CD4-positive, alpha-beta T cell treated with Interleukin-4 for 4 hours (primary cell): Measurements from ENCODE around the gene MYBBP1A.

Experiments
- DNase-seq: peaks from one replicate; pipeline ENCODE4 v3.0.0-alpha.2; 2020

MYBBP1A gene

DNA sequence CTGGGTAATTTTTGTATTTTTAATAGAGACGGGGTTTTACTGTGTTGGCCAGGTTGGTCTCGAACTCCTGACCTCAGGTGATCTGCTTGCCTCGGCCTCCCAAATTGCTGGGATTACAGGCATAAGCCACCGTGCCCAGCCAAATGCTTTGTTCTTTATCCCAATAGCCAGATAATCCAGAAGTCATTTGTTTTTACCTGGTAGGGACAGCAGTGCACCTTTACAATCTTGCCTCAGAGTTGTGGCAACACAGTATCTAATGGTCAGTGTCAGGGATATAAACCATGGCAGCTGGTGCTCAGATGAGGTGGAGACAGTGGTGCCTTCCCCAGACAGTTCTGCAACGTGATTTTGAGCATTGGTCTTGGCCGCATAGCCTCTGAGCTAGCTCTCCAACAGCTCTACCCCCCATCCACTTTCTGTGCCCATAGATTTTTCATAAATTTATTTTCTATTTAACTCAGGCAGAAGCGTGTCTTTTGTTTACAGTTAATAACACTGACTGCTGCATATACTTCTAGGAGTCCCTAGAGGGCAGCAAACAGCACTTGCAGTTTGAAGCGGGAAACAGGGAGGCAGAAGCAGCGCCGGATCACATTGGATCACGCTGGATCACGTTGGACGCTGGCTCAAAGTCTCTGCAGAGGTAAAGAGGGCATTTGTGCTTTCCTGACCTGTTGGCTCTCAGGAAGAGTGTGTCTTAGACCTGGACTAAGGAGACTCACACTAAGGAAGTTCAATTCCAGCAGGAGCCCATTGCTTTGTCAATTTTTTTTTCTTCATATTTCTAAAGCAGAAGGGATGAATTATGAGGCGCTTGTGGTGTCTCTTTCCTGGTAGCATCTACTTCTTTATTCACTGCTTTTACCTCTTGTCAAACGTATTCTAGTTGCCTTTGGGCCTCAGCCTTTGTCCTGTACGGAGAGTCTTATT is 10.3 kb upstream of the MYBBP1A start:
- peak; percentile 68 for DNase-seq

DNA sequence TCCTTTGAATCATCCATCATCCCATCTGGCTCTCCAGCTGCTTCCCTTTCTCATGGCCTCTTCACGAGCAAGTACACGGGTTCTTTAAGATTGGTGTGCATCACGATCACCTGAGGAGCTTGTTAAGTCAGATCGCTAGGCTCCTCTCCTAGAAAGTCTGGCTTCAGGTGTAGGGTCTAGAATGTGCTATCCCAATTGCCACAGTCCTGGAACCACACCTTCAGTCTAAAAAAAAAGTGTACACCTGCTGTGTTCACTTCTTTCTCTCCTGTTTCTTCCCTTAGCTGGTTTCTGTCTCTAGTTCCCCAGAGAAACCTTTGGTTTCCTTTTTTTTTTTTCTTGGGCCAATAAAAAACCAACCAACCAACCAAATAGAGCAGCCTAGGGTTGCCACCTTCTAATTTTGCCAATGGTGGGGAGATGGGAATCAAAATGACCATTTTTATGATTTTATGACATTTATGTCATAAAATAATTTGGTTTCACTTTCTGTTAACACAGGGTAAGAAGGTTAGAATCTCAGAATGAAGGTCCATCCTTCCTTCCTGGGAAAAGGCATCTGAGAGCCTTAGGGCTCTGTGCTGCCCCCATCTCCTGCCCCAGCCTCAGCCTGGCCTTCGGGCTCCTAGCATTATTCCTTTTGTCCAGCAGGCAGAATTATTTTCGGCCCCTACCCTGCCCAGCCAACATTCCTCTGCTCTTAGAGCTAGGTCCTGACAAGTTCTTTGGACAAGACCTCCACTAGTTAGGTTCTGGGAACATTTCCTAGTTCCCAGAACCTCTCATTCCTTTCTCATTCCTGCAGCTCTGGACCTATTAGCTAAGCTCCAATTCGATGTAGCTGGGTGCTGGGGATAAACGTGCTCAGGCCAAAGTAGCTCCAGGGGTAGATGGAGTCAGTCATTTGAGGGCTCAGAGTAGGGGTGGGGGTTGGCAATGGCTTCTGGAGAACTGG is 7.1 kb upstream of the MYBBP1A start:
- DNase-seq = no peak

DNA sequence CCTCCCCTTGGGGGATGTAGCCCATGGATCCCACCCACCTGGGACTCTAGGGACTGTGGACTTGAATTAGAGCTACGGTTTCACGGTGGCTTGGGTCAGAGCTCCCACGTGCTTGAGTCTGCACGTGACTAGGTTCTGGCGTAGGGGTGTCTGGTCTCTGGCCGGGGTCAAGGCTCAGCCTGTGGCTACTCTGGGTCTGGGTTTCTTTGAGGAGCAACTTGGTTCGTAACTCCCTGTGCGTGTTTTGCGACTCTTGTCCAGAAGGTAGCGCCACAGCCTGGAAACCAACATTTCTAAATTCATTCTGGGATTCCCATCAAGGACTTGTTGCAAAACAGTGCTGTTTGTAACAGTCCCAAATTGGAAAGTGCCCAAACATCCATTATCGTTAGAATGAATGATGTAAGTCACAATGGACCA is 5.7 kb upstream of the MYBBP1A start:
- no peak for DNase-seq

DNA sequence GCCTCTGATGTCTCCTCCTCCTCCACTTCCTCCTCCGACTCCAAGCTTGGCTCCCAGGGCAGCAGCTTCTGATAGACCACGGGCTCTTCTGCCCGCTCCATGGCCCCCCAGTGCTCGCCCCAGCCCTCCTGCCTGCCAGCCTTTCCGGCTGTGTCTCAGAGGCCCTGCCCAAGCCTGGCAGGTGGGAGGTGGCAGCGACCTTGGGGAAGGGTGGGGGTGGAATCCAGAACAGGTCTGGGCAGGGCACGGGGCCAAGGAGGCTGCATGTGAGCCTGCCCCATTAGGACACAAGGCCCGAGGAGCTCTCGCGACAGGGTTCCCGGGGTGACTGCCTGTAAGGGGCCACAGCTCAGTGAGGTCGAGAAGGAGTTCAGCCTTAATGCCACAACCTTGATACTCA is 5.2 kb upstream of the MYBBP1A start, which contains the start of gene GGT6:
Gene GGT6 (minus strand): TSS at position 157 of the 400 bp plus-strand sequence. CDS start 56 bp downstream, at position 101.
- DNase-seq = no peak

DNA sequence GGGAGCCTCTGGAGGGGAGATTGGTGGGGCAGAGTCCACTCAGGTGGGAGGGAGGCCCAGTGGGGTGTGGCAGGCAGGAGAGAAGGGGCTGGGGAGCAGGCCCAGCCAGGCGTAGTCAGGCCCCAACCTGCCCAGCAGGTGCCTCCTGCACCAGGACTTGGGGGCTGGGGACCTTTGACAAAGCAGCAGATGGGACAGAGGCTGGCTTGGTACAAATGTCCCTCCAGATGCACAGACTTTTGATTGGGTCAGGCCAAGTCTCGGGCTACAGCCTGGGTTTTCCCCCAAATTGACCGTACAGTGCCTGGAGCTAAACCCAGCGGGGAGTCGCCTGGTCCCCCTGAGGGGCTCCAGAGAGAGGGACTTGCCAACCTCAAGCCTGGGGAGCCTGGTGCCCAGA is 4.8 kb upstream of the MYBBP1A start:
- no peak for DNase-seq

DNA sequence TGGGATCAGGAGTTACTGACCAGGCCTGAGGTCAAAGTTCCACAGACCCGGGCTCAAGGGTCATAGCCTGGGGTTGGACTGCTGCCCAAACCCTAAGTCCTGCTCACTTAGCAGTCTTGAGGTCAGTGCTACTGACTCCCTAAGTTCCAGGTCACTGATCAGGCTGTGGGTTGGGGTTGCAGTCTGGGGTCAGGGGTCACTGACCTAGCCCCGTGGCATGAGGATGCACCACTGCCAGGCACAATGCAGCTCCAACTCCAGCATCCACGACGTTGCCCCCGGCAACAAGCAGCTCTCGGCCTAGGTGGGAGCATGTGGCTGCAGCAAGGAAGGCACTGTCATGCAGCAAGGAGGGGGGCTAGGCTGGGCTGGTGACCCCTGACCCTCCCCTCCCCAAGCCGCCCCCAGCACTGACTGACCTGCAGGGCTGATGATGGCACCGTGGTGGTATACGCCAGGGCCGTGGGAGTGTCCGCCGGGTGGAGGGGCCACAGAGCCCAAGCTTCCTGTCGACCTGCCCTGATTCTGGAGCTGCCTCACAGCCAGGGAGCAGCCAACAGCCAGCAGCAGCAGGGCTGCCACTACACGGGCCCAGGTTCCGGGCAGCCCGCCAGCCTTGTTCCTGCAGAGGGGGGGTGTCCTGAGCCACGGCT is 4.1 kb upstream of the MYBBP1A start:
- no peak for DNase-seq

DNA sequence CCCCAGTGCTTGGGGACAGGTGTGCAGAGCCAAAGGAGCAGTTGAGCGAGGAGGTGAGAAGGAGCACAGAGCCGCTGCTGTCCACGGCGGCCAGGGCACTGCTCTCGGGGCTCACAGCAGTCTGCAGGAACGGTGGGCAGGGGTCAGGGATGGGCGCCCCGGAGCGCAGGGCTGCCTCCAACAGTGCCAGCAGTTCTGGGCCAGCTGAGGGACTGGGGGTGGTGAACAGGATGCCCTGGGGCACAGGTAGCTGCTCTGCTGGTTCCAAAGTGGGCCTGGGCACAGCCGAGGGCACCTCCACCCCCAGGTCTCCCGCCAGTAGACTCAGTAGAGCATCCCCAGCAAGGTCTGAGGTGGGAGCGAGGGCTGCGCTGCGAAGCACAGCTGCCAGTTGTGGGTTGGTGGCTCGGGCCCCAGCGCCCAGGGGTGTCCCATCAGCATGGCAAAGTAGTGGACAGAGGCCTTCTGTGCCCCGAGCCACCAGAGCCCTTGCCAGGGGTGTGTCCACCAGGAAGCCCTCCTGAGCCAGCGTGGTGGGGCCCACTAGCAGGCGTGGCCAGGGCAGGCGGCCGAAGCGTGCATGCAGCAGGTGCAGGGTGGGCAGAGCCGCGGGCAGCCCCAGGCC is 3.3 kb upstream of the MYBBP1A start:
- no peak for DNase-seq

DNA sequence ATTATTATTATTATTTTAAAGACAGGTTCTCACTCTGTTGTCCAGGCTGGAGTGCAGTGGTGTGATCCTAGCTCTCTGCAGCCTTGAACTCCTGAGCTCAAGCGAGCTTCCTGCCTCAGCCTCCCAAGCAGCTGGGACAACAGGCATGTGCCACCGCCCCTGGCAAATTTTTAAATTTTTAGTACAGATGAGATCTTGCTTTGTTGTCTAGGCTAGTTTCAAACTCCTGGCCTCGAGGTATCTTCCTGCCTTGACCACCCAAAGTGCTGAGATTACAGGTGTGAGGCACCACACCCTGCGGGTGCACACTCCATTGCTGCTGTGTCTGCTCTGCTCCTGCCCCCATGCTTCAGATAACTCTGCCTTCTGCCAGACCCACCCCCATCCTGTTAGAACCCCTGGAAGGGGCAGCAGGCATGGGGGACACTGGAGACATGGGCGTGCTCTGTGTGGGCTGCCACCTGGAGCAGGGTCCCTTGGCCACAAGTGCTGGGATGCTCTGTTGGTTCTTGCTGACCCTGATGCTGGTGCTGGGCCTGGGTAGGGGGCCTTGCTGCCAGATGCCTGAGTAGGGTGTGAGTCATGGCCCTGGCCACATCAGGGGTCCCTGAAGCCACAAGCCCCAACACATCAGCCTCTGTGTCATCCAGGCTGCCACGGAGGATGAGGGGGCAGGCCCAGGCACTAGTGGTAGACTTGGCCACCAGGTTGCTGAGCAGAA is 2.6 kb upstream of the MYBBP1A start:
- DNase-seq = no peak

DNA sequence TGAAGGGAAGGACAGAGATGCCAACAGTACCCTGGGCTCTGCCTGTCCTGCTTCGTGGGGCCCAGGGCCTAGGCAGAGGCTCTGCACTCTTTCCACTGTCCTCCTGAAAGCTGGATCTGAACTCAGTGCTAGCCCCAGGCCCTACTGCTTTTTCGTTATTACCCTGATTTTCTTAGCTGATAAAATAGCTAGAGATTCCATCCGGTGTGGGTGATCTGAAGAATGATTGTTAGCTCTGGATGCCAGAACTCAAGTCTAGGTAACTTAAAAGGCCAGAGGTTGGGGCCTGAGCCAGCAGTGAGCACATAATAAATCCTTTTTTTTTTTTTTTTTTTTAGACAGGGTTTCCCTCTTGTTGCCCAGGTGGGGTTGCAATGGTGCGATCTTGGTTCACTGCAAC is 1.8 kb upstream of the MYBBP1A start:
- no peak for DNase-seq

DNA sequence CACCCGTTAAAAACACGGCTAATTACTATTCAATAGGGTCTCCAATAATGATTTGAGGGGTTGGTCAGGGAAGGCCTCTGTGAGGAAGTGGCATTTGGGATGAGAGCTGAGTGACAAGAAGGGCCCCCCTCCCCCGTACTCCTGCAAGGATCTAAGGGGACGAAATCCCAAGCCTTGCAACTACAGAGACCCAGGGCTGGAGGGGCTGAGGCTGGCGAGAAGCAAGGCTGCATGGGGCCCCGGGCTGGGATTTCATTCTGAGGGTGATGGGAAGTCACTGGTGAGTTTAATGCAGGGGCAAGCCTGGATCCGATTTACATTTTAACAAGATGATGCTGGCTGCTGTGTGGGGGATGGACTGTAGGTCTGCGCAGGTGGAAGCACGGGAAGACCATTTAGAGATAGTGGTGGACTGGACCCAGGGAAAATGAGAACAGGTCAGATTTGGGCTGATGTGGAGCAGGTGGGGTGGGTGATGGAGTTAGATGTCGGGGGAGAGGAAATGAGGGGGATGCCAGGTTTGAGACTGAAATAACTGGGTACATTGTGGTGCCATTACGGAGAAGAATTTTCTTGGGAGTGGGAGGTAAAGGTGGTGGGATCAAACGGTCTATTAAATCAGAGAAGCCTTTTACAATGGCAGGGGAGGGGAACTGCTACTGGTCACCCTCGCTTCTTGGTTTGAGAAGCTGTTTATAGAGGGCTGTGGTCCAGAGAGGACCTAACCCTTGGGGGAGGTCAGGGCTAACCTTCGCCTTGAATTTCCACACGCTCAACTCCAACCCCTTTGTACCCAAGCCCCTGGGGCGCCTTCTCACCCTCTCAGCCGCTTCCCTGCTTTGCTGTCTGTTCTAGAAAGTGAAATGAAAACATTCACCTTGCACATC is 932 bp upstream of the MYBBP1A start:
- DNase-seq = no peak

DNA sequence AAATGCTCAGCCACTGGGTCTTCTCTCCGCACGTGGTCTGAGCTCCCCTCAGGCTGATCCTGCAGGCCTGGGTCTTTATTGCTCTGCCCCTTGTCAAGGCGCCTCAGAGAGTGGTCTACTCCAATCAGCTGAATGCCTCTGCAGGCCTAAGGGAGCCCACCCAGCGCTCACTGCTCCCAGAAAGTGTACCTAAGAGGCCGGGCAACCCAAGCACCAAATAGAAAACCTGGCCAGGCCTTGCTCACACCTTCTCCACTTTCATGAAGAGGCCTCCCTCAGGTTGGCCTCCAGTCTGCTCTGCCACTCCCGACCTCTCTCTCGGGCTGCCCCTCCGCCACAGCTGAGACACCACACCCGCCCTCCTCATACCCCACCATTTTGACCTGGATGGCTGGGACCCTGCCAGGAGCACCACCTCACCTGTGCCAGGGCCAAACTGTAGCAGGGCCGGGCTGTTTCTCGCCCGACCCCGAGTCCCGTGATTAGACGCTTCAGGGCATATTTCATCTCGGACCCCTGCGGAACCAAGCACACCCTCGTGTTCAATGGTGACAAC is 665 bp downstream of the MYBBP1A start:
- DNase-seq = no peak

DNA sequence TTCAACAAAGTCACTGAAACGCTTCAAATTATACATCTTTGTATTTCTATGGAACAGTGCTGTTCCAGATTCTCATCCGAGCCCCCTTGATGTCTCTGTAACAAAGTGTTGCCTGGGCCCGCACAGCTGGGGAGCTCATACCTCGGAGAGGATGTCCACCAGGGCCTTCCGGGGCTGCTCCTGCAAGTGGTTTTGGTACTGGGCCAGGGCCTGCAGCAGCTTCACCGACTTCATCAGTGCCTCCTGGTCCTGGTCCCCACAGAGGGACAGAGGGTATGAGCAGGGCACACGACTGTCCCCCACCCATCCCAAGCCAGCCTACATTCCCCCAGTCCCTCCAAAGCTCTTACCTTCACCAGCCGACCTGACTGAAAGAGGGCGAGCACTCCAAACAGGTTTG is 1.5 kb downstream of the MYBBP1A start:
- DNase-seq = no peak

DNA sequence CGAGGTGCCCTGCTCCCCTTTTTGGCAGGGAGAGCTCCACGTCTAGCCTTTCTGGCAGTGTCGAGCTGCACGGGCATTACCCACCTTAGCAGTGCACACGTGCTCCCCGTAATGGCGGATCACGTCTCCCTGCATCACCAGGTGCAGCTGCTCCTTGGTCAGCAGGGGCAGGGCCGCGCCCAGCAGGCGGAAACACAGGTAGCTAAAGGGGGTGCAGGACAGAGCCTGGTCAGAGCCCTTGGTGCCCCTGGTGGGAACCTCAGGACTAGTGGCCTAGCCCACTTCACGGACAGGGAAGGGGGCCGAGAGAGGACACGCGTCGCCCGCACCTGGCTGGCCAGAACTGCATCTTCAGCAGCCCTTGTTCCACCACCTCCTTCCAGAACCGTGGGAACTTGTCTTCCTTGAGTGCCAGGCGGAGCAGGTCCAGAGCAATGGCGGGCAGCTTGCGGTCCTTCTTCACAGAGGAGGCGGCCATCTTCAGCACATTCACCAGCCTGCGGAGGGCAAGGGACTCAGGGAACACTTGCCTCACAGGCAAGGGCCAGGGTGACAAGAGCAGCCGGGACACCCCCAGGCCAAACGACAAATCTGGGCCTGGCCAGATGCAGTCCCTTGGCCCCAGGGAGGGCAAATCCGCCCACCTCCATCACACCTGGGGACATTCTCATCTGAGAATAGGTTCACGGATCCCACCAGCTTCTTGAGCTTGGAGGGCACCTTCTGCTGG is 3.2 kb downstream of the MYBBP1A start:
- no peak for DNase-seq

DNA sequence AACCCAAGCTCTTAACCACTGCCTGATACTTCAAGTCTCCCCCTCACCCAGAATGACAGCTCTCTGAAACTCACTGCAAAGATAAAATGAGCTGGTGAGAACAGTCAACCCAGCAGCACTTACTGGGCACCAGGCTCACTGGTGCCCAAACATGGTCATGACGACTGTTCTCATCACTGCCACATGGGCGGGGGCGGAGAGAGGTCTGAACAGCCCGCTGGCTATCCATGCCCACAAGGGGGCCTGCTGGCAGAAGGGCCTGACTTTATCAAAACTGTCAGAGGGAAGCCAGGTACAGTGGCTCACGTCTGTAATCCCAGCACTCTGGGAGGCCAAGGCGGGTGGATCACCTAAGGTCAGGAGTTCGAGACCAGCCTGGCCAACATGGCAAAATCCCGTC is 4.0 kb downstream of the MYBBP1A start:
- DNase-seq = no peak

DNA sequence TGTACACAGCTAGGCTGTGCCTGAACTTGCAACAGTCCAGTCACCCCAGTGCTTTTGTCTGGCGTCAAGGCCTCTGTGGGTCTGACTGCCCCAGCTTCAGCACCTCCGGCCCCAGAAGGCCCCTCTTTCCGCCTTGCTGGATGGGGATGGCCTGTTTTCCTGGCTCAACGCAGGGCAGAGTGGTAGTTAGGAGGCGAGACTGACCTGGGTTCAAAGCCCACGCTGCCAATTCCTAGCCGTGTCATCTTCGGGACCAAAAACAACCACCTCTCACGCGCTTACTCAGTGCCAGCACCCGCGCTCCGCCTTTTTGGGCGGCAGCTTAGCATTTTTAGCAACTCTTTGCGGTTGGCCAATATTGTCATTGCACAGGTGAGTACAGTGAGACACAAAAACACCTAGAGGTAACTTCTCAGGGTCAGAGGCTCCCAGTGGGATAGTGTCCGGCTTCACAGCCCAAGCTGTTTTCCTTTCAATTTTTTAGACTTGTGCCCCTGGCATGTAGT is 4.6 kb downstream of the MYBBP1A start:
- no peak for DNase-seq

DNA sequence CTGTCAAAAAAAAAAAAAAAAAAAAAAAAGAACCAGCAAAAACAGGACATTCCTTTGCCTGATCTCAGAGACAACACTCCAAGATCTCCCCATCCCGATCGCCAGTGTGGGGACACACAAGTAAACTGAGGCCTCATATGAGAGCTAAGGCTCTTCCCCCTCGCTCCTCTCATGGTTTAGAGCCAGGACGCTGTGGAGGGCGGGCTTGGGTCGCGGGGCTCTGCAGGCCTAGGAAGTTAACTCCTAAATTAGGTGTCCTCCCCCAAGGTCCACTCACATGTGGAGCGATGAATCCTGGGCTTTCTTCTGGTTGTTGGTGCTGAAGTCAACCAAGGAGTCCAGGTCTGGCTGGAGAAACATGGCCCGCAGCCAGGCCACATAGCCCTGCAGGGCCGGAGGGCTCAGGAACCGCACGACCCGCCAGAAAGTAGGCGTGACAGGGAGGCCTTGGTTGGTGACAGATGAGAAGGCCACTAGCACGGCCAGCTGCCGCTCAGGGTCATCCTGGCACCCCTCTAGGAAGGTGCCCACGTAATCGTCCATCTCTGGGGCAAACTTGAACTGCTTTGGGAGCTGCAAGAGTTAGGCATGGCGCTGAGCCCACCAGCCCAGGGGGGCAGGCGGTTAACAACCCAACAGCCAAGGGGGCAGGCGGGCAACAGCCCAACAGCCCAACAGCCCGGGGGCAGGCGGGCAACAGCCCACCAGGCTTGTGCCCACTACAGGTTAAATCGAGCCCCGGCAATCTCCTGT is 5.2 kb downstream of the MYBBP1A start:
- DNase-seq = no peak

DNA sequence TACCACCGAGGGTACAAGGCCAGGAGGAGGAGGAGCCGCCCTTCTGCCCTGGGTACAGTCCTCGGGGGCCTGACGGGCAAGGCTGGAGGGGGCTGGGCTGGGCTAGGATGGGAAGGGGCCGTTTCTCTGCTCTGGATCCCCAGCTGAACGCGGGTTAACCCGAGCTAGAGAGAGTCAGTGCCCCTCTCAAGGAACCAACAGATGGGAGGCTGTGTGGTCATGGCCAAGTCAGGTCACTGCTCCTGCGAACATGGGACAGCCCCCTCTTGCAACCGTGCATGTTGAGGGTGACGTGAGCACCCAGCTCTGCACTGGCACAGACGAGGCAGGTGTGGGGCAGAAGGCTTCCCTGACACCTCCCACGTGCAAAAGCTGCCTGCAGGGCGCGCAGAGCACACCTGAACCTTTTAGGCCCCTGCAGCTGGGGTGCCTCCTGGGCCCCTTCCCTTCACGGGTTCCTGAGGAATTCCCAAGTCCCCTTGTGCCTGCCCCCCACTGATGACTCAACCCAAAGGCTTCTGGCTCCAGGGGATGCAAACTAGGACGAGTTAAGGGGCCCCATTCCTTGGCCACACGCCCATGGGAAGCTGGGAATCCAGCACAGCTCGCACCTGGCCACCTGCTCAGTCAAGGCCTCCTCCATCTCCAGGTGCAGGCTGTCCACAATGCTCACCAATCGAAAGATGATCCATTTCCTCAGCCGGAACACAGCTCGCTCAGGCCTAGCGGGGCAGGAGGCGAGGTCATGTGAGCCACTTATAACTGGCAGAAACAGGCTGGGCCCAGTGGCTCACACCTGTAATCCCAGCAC is 6.3 kb downstream of the MYBBP1A start:
- DNase-seq = no peak

DNA sequence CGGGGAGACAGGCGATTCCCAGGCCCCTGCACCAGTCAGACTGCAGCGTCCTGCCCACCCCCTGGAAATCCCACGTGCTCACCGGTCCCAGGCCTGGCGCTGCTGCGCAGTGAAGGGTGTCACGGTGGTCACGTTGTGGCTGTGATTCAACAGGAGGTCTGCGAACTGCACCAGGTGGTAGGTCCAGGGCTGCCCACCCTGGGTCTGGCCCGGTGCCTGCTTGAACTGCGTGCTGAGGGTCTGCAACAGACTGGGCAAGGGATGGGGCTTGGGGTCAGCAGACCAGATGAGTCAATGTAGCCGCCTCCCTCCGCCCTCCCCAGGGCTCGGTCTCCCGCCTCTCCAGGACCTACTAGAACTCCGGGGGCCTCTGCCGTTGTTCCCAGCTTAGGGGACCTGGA is 7.1 kb downstream of the MYBBP1A start:
- DNase-seq = no peak
